ENCODE data around the gene HAUS7. TPM values are rescaled to one million over a fixed set of nuclear protein-coding genes. Genes with fewer than 3 reads are reported as not detected.

HAUS7 gene
- total RNA-seq, 2 donors from 2014 or later, result 21.2 to 67.4 TPM

DNA sequence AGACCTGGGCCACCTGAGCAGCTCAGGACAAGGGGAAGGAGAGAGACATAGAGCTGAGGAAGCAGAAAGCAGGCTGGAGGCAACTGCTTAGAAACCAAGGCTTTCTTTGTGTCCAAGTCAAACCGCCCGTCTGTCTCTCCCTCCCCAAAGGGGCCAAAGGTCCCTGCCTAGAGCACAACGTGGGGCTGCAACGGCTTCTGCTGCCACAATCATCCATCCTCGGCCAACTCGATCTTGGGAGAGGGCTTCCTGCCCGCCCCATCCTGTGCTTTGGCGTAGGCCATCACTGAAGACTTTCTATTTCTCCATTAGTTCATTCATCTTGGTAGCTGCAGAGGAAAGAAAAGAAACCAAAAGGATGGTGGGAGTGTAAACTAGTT is 22.8 kb downstream of the HAUS7 start:
- Mint-ChIP-seq H3K36me3 (ENCODE audit: low read depth) (peaks cover 16% of the 10 kb centered on the region), H3K27me3 (no peaks in the 10 kb centered on the region), H3K9me3 (no peaks in the 10 kb centered on the region), H3K27ac (no peak overlapping the region), H3K4me3 (no peak overlapping the region), H3K4me1 (no peaks in the 10 kb centered on the region)
- ATAC-seq (replicated peaks), result no peak

DNA sequence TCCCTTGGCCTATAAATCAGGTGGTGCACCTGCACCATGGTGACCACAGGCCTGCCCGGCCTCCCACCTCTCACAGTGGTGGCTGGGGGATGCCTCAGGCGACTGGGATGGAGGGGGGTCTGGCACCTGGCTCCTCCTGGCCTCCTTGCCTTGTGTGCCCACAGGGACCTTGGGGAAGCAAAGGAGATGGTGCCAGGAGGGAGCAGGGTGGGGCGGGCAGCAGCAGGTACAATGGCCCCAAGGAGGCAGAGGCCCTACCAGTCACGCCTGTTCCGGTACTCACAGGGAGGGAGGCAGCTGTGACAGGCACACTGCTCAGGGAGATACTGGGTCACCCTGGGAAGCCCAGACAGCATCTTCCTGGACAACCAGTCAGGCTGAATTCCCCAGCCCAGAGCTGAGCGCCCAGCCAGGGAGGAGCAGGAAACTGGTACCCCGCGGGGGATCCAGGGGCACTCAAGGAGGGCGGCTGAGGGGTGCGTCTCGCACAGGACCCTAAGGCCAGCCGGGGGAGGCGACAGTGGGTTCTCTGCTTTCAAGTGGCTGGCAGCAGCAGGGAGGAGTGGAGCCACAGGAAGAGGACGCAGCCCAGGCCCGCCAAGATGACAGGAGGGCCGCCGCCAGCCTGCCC is 23.3 kb downstream of the HAUS7 start:
- Mint-ChIP-seq H3K4me1 (no peaks in the 10 kb centered on the region), H3K27ac (no peak overlapping the region), H3K4me3 (no peak overlapping the region), H3K9me3 (no peaks in the 10 kb centered on the region), H3K27me3 (no peaks in the 10 kb centered on the region), H3K36me3 (ENCODE audit: low read depth) (peaks cover 12% of the 10 kb centered on the region)
- no peak for ATAC-seq (replicated peaks)

DNA sequence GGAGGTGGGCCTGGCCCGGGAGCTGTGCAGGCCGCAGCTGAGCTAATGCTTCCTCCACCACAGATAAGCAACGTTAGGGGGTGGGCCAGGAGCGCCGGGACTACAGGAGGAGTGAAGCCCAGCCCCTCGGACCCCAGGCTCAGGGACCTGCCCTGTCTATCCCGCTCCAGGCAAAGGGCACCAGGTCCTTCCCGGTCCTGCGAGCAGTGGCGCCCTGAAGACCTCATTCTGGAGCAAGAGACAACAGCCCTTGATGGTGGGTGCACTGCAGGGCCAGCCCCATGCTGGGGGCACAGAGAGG is 23.8 kb downstream of the HAUS7 start:
- H3K9me3 Mint-ChIP-seq, result no peaks in the 10 kb centered on the region
- H3K27me3 Mint-ChIP-seq, result no peaks in the 10 kb centered on the region
- H3K27ac Mint-ChIP-seq, result no peak overlapping the region
- no peaks in the 10 kb centered on the region for H3K4me1 Mint-ChIP-seq
- no peak overlapping the region for H3K4me3 Mint-ChIP-seq
- peaks cover 8% of the 10 kb centered on the region for H3K36me3 Mint-ChIP-seq (ENCODE audit: low read depth)
- no peak for ATAC-seq (replicated peaks)

DNA sequence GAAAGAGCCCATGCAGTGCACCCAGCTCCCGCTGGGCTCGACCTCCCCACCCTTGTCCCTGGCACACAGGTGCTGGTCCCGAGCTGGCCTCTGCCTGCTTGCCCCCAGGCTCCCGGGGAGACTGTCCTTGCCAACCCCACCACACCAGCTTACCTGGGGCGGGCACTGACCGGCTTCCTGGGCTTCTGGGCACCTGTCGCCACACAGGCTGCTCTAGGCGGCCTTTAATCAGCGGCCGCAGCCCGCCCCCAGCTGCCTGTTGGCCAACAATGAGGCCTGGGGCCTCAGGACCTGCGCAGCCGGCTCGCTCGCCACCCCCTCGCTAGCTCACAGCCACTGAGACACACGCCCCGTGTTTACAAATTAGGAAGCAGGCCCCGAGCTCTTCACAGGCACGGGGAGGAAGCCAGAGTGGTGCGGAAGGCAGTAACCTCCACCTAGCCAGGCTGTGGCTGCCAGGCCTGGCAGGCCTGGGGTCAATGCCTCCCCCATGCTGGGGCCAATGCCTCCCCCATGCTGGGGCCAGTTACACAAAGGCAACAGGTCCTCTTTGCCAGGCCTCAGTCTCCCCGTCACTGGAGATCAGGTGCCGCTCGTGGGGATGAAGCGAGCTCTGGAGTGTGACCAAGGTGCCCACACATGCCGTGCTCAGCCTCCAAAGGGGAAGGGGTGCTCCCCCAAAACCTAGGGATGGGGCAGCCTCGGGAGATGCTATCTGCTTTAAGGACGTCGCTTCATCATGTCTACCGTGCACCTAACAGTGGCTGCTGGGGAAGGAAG is 24.3 kb downstream of the HAUS7 start, which contains the start of gene TREX2:
Gene TREX2 (minus strand): TSS at position 201 of the 780 bp plus-strand sequence. CDS start 626 bp downstream, outside the sequence.
- Mint-ChIP-seq H3K27ac (no peak within 1 kb of the TSS), H3K9me3 (no peaks in the 10 kb centered on the region), H3K4me1 (no peaks in the 10 kb centered on the region), H3K4me3 (no peak within 1 kb of the TSS), H3K27me3 (no peaks in the 10 kb centered on the region), H3K36me3 (ENCODE audit: low read depth) (peaks cover 2% of the 10 kb centered on the region)
- no peak for ATAC-seq (replicated peaks)

DNA sequence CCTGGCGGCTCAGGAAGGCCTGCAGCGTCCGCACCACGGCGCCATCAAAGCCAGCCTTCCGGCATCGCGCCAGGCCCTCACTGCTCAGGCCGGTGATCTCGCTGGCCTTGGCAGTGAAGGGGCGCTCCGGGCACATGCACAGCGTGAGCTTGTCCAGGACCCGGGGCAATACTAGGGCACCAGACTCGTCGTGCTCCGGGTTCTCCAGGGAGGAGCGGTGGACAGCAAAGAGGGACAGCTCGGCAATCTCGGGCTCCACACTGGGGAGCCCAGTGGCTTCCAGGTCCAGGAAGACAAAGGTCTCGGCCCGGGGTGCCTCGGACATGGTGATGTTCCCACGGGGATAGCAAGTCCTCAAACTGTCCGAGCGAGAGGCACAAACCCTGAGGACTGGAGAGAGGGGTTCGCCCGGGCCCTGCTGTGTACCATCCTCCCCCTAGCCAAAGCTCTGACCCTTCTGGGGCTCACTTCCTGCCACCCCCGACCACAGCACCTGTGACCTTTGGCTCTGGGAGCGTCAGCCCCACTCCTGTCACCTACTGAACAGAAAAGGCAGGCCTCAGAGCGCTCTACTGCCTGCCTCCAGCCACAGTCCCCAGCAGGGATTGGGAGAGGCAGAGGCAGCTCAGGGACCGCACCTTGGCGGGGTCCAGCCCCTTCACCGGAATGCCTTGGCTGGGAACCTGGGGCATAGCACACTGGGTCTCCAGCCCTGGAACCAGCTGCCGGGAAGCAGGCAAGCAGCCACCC is 25.1 kb downstream of the HAUS7 start:
- H3K4me3 Mint-ChIP-seq, result no peak overlapping the region
- no peaks in the 10 kb centered on the region for H3K9me3 Mint-ChIP-seq
- ATAC-seq (replicated peaks), result no peak
- no peaks in the 10 kb centered on the region for H3K4me1 Mint-ChIP-seq
- H3K36me3 Mint-ChIP-seq (ENCODE audit: low read depth), result no peaks in the 10 kb centered on the region
- H3K27ac Mint-ChIP-seq, result no peak overlapping the region
- H3K27me3 Mint-ChIP-seq, result no peaks in the 10 kb centered on the region

DNA sequence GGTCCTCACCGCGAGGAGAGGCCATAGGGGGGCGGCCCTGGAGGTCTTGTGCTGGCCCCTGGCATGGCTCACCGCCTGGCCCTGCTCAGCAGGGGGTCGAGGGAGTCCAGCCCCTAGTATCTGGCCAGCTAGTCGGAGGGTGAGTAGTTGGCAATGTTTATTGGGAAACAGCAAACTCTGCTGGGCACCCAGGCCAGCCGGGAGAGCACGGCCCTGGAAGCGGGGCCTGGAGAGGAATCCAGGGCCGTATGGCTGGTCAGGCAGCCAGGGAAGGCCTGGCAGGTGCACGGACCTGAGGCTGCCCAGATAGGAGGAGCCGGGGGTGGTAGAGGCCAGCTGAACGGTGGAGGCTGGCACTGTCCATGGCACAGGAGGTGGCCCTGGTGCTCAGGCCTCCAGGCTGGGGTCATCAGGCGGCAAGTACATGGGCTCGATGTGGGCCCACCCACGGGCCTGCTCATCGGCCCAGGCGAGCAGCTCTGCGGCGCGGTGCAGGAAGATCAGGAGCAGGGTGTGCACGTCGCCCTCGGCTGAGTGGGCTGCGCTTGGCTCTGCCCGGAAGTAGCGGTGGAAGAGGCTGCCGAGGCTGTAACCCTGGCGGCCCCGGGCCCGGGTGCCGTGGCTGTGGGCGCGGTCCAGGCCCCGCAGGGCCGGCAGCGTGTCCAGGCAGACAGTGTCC is 25.9 kb downstream of the HAUS7 start:
- no peaks in the 10 kb centered on the region for H3K4me1 Mint-ChIP-seq
- no peak overlapping the region for H3K27ac Mint-ChIP-seq
- no peaks in the 10 kb centered on the region for H3K36me3 Mint-ChIP-seq (ENCODE audit: low read depth)
- peaks cover 3% of the 10 kb centered on the region for H3K27me3 Mint-ChIP-seq
- no peaks in the 10 kb centered on the region for H3K9me3 Mint-ChIP-seq
- ATAC-seq (replicated peaks), result no peak
- H3K4me3 Mint-ChIP-seq, result no peak overlapping the region

DNA sequence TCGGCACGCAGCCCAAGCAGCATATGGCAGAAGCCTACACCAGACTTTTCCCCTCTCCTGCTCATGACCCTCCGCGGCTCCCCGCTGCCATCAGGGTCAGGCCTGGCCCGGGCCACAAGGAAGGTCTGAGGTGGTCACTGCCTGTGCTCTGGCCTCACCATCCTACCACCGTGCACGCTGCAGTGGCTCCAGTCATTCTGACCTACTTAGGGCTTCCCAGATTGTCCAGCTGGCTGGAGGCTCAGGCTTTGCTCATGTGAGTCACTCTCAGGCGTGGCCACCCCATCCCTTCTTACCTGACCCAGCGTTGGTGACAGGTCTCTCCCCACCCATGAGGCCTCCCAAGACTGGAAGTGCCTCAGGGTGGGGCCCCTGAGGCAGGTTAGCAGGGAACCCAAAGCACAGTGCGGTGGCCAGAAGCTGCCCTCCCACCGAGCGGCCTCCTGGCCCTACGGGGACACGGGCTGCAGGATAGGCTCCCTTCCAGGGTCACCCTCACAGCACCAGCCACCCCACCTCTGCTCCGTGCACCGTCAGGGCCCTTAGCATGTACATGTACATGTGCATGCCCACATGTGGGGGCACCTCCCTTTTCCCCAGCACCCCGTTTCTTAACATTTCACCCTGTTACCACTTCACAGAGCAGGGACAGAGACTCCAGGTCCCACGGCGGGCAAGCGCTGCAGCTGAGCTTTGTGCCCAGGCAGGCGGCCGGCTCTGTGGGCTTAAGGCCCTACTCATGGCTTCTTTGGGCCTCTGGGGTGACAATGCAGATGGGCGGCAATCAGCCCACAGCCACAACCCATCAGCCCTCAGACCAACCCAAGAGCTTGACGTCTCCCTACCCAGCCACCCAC is 26.7 kb downstream of the HAUS7 start:
- no peak overlapping the region for H3K27ac Mint-ChIP-seq
- H3K36me3 Mint-ChIP-seq (ENCODE audit: low read depth), result no peaks in the 10 kb centered on the region
- no peaks in the 10 kb centered on the region for H3K4me1 Mint-ChIP-seq
- no peaks in the 10 kb centered on the region for H3K9me3 Mint-ChIP-seq
- H3K4me3 Mint-ChIP-seq, result no peak overlapping the region
- no peak for ATAC-seq (replicated peaks)
- peaks cover 3% of the 10 kb centered on the region for H3K27me3 Mint-ChIP-seq

DNA sequence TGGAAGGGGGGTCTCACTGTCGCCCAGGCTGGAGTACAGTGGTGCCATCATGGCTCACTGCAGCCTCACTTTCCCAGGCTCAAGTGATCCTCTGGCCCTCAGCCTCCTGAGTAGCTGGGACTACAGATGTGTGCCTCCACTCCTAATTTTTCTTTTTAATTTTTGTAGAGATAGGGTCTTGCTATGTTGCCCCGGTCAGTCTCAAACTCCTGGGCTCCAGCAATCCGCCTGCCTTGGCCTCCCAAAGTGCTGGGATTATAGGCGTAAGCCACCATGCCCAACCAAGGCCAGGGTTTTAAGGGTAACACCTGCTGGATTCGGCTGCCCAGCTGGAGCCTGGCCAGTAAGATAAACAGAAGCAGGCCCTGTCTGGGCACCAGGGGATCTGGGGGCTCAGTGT is 27.9 kb downstream of the HAUS7 start:
- no peaks in the 10 kb centered on the region for H3K36me3 Mint-ChIP-seq (ENCODE audit: low read depth)
- H3K27ac Mint-ChIP-seq, result no peak overlapping the region
- peaks cover 3% of the 10 kb centered on the region for H3K27me3 Mint-ChIP-seq
- no peaks in the 10 kb centered on the region for H3K9me3 Mint-ChIP-seq
- no peak for ATAC-seq (replicated peaks)
- H3K4me3 Mint-ChIP-seq, result no peak overlapping the region
- H3K4me1 Mint-ChIP-seq, result no peaks in the 10 kb centered on the region

DNA sequence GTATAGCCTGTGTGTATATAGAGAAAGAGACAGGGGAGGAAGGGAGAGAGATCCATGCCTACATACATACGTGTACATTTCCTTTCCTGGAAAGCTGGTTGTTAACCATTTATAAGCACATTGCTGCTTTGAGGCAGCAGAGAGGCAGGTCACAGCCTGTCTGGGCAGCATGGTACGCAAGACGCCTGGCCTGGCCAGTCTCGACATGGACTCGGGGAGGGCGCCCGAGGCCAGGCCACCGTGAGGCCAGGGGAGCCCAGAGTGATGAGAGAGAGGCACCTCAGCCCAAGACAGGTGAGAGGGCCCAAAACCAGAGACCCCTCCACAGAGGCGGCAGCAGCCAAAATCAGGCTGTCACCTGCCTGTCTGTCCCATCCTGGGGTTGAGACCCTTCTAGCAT is 28.4 kb downstream of the HAUS7 start:
- Mint-ChIP-seq H3K9me3 (no peaks in the 10 kb centered on the region), H3K4me3 (no peak overlapping the region), H3K27ac (no peak overlapping the region), H3K27me3 (peaks cover 3% of the 10 kb centered on the region), H3K36me3 (ENCODE audit: low read depth) (no peaks in the 10 kb centered on the region), H3K4me1 (no peaks in the 10 kb centered on the region)
- no peak for ATAC-seq (replicated peaks)

DNA sequence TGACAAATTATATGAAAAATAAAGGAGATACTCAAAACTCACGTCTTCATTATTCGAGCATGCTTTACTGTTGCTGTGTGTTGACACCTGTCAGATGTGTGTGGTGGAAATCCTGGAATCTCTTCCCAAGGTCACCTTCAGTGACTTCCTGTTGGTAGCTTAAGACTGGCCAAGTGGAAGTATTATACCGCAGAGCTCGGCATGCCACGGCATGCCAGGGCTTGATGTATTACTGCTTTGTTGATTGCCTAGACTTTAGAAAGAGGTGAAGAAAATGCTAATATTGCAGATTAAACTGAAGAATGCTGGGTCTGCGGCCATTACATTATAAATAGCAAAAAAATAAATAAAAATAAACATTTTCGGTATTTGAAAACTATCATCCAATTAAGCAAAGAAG is 29.1 kb downstream of the HAUS7 start:
- Mint-ChIP-seq H3K9me3 (no peaks in the 10 kb centered on the region), H3K4me3 (no peak overlapping the region), H3K27me3 (peaks cover 3% of the 10 kb centered on the region), H3K4me1 (no peaks in the 10 kb centered on the region), H3K27ac (no peak overlapping the region), H3K36me3 (ENCODE audit: low read depth) (no peaks in the 10 kb centered on the region)
- ATAC-seq (replicated peaks), result no peak

DNA sequence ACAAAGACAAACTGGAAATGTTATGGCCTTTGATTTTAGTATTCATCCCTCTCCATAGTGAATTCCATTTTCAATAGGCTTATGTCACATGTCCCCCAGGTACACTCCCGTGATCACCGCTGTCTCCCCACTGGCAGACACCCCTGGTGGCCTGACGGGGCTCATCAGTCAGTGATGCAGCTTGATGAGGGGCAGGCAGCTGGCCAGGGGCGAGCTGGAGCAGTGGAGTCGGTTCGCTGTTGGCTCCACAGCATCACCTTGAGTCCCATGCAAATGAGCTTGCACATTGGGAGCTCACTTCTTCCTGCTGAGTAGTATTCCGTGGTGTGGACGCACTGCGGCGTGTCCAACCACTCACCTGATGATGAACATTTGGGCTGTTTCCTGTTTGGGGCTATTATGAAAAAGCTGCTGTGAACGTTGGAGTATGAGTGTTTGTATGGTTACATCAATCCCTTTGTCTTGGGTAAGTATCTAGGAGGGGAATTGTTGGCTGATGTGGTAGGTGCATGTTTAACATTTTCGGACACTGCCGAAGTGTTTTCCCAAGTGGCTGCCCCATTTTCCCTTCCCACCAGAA is 29.7 kb downstream of the HAUS7 start:
- H3K4me3 Mint-ChIP-seq, result no peak overlapping the region
- no peak overlapping the region for H3K27ac Mint-ChIP-seq
- no peaks in the 10 kb centered on the region for H3K36me3 Mint-ChIP-seq (ENCODE audit: low read depth)
- no peaks in the 10 kb centered on the region for H3K9me3 Mint-ChIP-seq
- ATAC-seq (replicated peaks), result no peak
- H3K4me1 Mint-ChIP-seq, result no peaks in the 10 kb centered on the region
- peaks cover 3% of the 10 kb centered on the region for H3K27me3 Mint-ChIP-seq

DNA sequence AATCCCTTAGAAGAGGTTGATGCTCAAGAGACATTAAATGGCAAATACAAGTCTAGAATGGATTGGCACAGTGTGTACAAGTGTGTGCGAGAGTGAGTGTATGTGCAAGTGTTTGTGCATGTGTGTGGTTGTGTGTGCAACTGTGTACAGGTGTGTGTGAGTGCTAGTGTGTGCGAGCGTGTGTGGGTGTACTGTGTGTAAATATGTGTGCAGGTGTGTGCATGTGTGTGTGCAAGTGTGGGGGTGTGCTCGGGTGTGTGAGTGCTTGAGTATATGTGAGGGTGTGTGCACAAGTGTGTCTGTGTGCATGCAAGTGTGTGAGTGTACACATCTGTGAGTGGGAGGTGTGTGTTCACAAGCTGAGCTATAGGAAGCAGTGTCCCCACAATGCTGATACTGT is 30.4 kb downstream of the HAUS7 start:
- H3K36me3 Mint-ChIP-seq (ENCODE audit: low read depth), result no peaks in the 10 kb centered on the region
- no peaks in the 10 kb centered on the region for H3K4me1 Mint-ChIP-seq
- no peak overlapping the region for H3K4me3 Mint-ChIP-seq
- H3K27ac Mint-ChIP-seq, result no peak overlapping the region
- peaks cover 3% of the 10 kb centered on the region for H3K27me3 Mint-ChIP-seq
- ATAC-seq (replicated peaks), result no peak
- H3K9me3 Mint-ChIP-seq, result no peaks in the 10 kb centered on the region

DNA sequence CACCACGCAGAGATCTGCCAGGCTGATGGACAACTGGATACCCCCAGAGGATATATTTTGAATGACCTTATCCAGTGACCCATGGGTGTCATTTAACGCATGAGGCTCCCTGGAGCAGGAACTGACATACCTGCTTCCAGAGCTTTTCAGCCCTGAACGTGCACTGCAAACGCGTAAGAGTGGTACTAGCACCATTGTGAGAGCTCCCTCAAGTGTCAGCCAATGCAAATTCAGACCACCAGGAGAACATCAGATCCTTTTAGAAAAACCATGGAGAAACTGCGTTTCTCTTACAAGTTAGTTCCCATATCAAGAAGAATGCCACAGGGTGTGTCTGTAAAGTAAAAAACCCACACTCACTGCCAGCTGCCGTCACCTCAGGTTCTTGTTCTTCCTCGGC is 31.8 kb downstream of the HAUS7 start:
- Mint-ChIP-seq H3K36me3 (ENCODE audit: low read depth) (no peaks in the 10 kb centered on the region), H3K27ac (no peak overlapping the region), H3K9me3 (no peaks in the 10 kb centered on the region), H3K4me3 (no peak overlapping the region), H3K27me3 (peaks cover 3% of the 10 kb centered on the region), H3K4me1 (no peaks in the 10 kb centered on the region)
- no peak for ATAC-seq (replicated peaks)

DNA sequence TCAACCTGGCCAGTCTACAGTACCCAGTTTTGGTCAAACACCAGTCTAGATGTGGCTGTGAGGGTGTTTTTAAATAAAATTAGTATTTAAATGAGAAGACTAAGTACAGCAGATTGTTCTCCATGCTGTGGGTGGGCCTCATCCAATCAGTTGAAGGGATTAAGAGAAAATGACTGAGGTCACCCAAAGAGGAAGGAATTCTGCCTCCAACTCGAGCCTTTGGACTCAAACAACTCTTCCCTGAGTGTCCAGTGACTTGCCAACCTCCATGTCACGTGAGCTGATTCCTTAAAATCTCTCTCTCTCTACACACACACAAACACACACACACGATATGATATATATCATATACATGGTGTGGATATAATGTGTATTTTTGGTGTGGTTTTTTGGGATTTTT is 34.5 kb downstream of the HAUS7 start:
- Mint-ChIP-seq H3K4me3 (no peak overlapping the region), H3K4me1 (no peaks in the 10 kb centered on the region), H3K27ac (no peak overlapping the region), H3K9me3 (no peaks in the 10 kb centered on the region), H3K27me3 (peaks cover 3% of the 10 kb centered on the region), H3K36me3 (ENCODE audit: low read depth) (no peaks in the 10 kb centered on the region)
- ATAC-seq (replicated peaks), result no peak
